HG03066 (cell line): ENCODE measurements around the gene GUCA2B.

Experiments
- ATAC-seq: cut with Tn5 transposase; IDR thresholded peaks from one replicate; pipeline ENCODE4 v1.9.1; 2021; ENCODE audit warnings: low read depth; ENCODE audit not compliant: unreplicated experiment

GUCA2B gene

DNA sequence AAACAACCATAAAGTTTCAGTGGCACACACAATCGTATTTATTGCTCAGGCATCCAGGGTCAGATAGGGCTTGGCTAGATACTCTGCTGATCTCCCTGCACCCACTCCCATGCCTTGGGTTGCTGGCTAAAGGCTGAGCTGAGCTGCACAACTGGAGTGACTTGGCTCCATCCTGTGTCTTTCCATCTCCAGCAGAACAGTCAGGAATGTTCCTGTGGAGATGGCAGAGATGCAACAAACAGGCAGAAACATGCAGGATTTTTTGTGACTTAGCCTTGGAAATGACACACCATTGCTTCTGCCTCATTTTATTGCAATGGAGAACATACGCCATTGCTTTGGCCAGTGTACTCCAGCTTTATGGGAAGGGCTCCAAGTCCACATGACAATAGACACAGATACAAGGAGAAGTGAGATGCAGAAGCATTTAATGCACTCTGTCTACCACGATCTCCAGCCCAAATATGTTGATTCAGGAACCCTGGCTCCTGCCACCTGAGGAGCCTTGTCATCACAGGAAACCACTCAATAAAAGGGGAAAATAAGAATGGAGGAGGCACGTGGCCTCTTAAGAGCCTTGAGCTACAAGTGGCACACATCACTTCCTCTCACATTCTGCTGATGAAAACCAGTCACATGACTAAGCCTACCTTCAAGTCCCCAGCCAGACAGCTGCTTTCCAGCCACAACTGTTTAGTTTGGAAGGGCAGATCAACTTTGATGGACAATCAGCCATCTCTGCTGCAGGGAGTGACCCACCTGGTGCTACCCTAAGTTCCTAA is 10.1 kb upstream of the GUCA2B start:
- ATAC-seq, result no peak

DNA sequence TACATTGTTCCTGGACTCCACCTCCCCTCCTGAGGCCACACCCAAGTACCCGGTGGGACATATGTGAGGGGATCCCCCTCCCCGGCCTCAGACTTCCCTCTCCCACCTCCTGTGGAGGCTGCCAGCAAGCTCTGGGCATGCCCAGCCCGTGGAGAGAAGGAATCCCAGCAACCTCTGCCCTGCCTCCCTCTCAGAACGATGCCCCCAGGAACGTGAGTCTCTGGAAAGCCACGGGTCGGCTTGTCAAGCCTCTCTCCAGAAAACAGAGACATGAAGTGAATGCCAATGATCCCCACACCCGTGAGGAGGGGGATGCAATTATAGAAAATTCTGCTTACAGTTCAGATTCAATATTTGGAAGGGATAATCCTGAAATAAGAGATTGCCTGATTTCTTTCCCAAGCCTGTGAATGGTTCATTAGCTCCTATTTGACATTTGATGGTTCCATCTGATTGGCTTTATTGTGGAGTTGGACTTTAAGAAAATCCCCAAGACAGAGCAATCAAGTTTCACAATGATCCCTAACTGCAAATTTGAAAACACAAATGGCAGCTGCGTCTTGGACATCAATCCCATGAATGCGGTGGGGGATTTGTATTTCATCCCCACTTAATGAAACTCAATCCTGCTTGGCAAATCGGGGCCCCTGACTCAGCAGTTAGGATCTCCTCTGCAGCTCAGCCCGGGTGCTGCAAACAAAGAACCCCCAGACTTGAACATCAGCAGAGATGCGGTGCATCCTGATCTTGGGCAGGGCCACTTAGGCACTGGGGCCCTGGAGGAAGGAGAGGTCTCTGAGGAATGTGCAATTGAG is 9.1 kb upstream of the GUCA2B start:
- no peak for ATAC-seq

DNA sequence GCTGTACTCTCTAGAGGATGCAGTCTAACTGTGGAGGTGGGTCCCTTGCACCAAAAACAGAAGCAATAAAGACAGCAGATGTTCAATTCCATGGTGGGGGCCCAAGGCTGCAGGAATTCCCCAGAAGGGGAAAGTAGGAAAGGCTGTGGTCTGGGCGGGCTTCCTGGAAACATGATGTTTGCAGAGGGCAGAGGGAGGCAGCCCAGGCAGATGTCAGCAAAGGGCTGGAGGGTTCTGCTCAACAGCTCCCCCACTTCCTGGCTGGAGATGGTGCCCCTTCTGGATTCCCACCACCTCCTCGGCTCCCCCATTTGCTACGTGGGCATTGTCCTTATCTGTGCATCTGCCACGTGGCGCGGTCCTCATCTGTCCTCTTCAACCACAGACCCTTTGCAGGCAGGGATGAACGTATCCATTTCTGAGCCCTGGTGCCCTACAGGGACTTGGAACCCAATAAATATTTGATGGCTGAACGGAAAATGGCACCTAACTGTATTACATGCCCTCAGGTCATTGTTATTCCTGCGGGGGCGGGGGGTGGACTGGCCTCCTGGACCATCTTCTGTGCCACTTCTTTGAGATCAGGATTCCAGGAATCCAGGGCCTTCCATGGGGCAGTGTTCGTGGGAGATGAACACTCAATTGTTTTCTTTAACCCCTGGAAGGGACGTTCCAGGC is 8.4 kb upstream of the GUCA2B start:
- no peak for ATAC-seq

DNA sequence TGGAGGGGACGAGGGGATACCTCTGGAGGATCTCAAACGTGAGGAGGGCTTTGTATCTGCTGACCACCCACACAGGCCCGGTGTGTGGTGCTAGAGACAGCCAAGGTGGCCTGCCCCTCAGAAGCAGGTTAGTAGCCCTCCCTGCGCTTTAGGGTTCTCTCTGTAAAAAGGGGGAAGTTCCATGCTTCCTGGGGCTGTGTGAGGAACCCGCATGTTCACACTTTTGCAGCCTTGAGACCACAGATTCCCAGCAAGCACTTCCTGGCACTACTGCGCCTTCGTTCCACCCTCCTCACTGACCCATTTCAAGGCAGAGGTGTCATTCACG is 7.9 kb upstream of the GUCA2B start:
- ATAC-seq, result no peak

DNA sequence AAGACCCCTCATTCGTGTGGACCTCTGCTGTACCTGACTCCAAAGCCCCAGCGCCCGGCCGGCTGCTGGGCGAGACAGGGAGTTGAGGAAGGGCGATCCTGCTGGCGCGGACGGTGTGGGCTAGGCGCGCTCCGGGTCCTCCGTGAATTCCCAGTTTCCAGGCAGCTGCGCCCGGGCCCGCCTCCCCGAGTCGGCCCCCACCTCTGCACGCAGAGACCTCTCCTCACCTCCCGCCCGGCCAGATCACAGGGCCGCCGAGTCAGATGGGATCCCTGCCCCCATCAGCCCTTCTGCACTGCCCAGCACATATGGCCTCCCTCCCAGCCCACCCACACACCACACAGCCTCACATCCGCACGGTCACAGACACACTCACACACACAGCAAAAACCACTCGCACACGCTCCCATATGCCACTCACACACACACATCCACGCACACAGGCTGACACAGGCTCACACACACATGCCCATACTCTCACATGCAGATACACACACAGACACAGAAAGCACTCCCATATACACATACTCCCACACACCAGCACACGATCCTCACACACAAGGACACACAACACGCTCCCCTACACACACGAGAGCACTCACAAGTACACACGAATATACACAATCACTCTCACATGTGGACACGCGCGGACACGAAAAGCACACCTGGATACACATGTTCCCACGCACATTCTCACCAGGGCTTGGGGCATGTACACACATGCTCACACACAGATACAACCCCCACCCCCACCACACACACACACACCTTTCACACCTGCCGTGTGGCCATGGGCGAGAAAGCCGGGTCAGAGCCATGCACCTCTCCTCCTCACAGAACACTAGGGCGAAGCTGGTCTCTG is 7.2 kb upstream of the GUCA2B start:
- ATAC-seq, result no peak

DNA sequence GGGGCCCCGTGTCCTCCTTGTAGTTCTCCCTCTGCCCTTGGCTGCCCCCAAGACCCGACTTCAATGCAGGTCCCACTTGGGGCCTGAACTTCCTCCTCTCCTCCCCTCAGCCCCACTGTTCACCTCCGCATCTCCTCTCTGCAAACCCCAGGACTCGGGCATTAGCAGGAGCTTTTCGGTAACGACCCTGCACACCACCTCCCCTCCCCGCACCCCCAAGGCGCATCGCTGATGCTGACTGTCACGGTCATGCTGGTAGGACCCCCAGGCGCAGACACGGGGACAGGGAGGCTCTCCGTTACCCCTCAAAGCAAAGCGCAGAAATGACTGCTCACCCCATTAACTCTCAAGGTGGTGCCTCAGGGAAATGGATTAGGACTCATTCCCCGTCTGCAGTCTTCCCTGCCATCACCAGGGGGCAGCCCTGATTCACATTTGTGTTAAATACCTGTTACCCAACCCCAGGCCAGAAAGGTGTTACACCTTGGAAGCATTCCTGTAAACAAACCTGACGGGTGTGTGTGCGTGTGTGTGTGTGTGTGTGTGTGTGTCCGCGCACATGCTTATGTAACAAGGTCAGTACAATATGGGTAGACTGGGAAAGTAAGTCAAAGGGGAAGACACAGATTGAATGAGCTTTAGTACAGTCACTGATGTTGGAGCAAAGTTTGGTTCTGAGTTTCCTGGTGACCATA is 6.4 kb upstream of the GUCA2B start:
- ATAC-seq, result no peak

DNA sequence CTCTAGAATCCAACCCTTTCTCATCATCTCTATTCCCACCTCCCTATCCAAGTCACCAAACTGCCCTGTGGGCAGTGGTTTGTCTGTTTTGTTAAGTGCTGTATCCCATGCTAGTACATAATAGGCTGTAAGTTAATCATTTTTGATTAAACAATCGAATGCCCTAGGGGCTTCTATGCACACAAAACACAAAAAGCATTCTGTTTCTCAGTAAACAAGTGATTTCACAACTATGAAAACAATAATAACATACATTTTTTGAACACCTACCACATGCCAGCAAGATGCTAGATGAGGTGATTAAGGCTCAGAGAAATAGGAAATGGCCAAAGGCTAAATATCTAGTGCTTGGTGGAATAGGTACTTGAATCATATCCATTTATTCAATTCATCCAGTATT is 5.0 kb upstream of the GUCA2B start:
- ATAC-seq, result no peak

DNA sequence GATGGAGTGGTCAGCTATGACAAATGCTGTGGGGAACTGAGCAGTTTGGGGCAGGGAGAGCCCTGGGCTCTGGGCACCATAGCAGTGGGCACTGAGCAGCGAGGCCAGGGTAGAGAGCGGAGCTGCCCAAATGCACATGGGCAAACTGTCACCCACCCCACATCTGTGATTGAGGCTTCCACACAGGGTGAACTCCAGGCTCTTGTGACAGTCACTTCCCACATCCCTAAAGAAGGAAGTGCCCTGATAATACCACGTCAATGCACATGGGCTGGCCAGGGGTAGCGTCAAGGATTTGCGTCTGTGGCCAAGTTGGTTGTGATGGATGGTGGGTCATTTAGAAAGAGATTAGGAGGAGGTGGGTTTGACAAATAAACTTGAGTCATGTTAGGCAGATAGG is 2.6 kb upstream of the GUCA2B start:
- ATAC-seq, result no peak

DNA sequence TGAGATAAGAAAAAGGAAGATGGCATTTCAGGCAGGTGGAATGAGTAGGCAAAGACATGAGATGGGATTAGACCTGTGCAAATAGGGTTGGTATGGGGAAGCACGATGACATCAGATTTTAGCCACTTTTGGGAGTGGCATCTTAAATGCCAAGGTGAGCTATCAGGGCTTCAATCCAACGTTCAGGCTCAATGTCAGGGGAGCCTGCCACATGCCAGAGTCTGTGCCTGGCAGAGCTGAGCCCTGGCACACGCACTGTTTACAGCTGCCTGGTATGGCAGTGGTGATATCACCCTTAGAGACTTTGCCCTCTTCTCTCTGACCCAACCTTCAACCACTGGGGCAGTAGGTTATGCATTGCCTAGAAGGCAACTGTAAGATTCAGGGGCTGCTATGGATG is 1.1 kb upstream of the GUCA2B start:
- ATAC-seq, result no peak

DNA sequence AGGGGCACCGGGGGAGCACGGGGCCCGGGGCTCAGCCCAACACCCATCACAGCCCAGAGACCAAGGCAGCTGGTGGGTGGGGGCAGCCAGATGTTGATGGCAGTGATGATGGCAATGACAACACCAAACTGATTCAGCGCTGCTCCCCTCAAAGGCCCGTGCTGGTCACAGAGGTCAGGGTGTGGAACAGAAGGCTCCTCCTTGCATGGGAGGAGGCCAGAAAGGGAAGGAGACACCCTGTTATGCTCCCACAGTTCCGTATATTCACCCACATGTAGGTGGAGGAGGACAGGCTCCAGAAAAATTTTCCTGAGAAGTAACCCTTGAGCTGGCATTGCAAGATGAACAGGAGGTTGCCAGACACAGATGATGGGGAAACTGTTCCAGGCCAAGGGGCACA is 414 bp downstream of the GUCA2B start:
- no peak for ATAC-seq

DNA sequence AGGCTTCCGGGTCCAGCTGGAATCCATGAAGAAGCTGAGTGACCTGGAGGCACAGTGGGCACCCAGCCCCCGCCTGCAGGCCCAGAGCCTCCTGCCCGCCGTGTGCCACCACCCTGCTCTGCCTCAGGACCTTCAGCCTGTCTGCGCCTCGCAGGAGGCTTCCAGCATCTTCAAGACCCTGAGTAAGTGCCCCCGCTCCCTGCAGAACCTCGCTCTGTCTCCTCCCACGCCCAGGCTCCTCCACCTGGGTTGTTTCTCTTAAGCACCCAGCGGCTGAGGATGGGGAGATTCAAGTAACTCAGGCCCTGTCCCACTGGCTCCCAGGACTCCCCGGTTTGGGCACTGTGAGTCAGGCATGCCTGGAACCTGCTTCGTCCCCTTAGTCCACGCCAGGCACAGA is 1.5 kb downstream of the GUCA2B start:
- ATAC-seq, result no peak

DNA sequence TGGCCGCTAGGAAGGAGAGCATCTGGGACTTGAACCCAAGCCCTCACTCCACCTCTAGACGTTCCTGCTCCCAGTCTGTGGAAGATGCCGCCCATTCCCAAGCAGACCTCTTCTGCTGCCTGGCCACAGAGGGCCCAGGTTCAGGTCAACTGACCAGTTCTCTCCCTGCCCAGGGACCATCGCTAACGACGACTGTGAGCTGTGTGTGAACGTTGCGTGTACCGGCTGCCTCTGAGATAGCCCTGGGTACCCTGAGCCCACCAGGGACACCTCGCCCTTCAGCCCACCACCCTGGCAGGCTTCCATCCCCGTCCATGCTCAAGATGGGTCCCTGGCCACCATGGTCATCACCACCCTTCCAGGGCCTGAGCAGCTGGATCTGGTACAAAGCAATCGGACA is 2.2 kb downstream of the GUCA2B start:
- ATAC-seq, result no peak

DNA sequence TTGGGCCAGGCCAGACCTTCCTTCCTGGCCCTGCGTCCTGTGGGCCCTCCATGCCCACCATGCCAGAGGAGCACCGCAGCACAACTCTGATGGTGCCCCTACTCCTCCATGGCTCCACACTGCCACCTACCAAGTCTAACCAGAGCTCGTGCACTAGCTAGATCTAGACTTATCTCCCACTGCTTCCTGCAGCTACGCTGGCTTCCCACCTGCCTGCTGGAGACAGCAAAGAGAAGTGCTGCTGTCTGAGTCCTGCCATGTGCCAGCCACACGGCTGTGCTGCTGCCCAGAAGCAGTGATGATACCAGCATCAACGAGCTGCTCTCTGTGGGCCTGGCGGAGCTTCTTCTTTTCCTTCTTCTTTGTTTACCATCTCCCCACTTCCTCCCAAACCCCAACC is 4.5 kb downstream of the GUCA2B start:
- no peak for ATAC-seq

DNA sequence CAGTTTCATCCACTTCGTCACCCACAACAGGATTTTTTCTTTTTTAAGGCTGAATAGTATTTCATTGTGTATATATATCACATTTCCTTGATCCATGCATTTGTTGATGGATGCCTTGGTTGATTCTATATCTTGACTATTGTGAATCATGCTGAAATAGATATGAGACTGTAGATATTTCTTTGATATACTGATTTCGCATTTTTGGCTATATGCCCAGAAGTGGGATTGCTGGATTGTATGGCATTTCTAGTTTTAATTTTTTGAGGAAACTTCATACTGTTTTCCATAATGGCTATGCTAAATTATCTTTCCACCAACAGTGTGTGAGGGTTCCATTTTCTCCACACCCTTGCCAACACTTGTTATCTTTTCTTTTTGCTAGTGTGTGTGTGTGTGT is 5.0 kb downstream of the GUCA2B start:
- no peak for ATAC-seq

DNA sequence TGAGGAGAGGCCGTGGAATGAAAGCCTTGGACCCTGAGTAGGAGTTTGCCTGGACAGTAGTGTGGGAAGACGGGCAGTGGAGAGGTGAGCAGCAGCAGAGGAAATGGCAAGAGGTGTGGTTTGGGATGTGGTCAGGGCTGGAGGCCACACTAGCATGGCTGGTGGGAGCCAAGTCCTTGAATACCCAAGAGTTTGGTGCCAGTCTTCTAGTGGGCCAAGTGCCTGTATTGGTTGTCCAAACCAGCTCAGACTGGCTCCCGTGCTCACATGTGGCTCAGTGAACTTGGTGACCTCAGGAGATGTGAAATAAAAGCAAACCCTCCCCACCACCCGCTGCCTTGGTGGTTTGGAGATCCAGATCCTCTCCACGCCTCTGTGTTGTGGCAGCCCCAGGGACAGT is 9.0 kb downstream of the GUCA2B start:
- ATAC-seq, result no peak

DNA sequence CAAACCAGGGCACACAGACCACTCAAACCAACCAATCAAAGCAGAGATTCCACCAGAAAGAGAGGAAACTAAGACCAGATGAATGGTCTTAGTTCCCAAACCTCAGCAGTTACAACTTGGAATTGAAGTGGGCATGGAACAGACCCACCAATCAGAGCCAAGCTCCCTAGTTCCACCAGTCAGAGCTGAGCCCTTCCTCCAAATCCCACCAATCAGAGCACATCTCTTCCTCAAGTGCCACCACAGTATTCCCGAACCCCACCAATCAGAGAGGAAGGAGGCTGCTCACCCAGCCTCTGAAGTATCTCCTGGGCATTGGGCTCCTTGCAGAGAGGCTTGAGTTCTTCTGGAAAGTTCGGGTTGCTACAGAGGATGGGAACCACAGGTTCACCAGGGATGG is 9.9 kb downstream of the GUCA2B start:
- ATAC-seq, result no peak

DNA sequence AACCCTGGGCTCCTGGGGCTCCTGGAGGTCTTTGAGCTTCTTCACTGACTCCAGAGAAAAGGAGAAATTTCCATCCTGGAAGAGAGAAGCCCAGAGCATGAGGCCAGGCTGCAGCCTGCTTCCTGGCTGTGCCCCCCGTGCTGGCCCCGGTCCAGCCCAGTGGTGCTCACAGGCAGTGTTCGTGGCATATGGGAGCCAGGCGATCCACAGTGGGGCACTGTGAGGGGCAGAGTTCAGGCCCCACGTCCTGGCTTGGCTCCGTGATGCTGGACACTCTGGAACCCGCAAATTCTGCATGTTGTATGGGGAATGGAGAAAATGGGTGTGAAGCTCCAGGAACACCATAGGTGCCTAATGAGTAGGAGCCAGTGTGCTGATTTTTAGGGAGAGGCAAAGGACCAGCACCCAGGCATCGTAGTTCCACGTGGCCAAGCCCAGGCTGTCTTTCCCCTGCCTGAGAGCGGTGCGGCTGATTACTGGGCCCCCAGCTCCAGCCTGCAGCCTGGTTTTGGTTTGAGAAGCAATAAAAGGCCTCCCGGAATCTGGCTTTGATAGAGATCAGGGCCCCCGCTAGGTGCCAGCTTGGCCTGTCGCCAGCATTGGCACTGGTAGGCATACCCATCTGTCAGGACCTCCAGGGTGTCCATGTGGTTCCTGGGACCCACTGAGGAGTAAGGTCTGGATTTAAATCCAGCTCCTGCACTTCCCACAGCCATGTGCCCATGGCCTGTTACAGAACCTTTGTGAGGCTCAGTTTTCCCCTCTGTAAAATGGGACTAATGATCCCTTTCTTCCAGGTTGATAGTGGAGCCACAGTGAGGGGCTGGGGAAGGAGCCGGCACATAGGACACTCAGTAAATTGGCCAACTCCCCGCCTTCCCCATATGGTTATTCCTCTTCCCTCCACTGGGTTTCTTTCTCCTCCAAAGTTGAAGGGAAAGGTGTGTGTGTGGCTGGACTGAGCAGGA is 10.6 kb downstream of the GUCA2B start:
- no peak for ATAC-seq

DNA sequence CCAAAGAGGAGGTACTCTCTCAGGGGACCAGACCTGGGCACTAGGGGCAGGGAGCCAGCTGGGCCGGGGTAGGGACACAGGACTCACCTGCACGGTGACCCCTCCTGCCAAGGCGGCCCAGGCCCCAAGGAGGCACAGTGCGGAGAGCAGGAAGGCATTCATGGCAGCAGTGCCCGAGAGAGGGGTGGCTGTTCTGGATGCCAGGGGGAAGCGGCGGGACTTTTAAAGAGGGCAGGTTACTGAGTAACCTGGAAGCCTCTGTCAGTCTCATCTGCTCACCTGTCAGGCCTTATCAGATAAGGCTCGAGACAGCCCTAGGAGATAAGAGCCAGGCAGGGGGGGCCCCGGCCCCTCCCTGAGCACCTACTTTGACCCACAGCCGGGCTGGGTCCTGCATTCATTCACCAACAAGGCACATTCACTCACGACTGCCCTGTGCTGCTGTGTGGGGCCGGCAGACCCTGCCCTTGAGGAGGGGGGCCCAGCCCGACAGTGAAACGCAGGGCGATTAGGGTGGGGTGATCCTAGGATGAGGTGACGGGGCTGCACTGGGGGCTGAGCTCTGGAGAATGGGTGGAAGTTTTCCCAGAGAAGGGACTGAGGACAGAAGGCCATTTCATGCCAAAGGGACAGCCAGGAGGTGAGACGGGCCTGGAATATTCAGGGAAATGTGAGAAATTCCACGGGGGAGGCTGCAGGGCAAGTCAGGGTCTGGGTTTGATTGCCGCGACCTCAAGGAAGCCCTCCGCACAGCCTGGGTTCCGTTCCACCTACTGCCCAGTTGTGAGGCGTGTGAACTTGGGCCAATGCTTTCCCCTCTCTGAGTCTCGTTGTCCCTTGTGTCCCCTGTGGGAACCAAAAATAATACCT is 11.6 kb downstream of the GUCA2B start, which contains the start of gene GUCA2A:
GUCA2A (minus strand) TSS at position 195 of the 870 bp plus-strand sequence; CDS start at position 162, 33 bp downstream.
- no peak for ATAC-seq
